K562 treated with DMSO at 1 percent for 4 hours (cell line): ENCODE data around the gene RPL23. TPM values are rescaled to one million over a fixed set of nuclear protein-coding genes. Genes with fewer than 3 reads are reported as not detected.

ENCODE experiments used
- total RNA-seq: library from RNA; unstranded; fragments of 300-600 nt; gene quantifications from 2 replicates; pipeline ENCODE4 v1.2.3, GENCODE V29; 2022; ENCODE audit not compliant: insufficient read depth

The RPL23 gene
- total RNA-seq, result 3,286 and 3,420 TPM in 2 replicates

GRCh38 chr17:38853292-38854219 lies at the start of gene RPL23:
TSS of gene RPL23 (minus strand) at chr17:38853721. CDS start at chr17:38853710, 11 bp downstream.

GRCh38 chr17:38869526-38870258 lies 16.2 kb upstream of the RPL23 start, which contains the start of gene LASP1:
TSS of gene LASP1 (plus strand) at chr17:38870058. CDS start at chr17:38870190, 132 bp downstream.

GRCh38 chr17:38824899-38825761 lies 28.4 kb downstream of the RPL23 start, which contains the start of gene CWC25:
TSS of gene CWC25 (minus strand) at chr17:38825321. CDS start at chr17:38825183, 138 bp downstream.

GRCh38 chr17:38799501-38800236 lies 53.9 kb downstream of the RPL23 start, which contains the start of gene PIP4K2B:
TSS of gene PIP4K2B (minus strand) at chr17:38799556. CDS start at chr17:38799424, 132 bp downstream.

Other genes with a start within 250 kb of the RPL23 start
- gene SRCIN1, start 247.8 kb downstream of the RPL23 start, total RNA-seq, result 0.57 TPM in 1 of 2 replicates, not detected in the other
- gene EPOP, start 178.8 kb downstream of the RPL23 start, total RNA-seq, result 3.3 and 3.4 TPM in 2 replicates
- gene MLLT6, start 148.4 kb downstream of the RPL23 start, total RNA-seq, result 29.5 and 34.4 TPM in 2 replicates
- gene CISD3, start 123.4 kb downstream of the RPL23 start, total RNA-seq, result 11.0 and 11.9 TPM in 2 replicates
- gene PCGF2, start 105.4 kb downstream of the RPL23 start, total RNA-seq, result 16.0 and 24.0 TPM in 2 replicates
- gene PSMB3, start 101.0 kb downstream of the RPL23 start, total RNA-seq, result 382 and 436 TPM in 2 replicates
- 20.4 and 32.1 TPM in 2 replicates for gene PIP4K2B, start 54.2 kb downstream of the RPL23 start, total RNA-seq
- gene CWC25, start 28.4 kb downstream of the RPL23 start, total RNA-seq, result 8.1 and 11.1 TPM in 2 replicates
- 128 and 139 TPM in 2 replicates for gene LASP1, start 16.3 kb upstream of the RPL23 start, total RNA-seq
- not detected in 2 replicates for gene FBXO47, start 113.7 kb upstream of the RPL23 start, total RNA-seq